Activated naive CD8-positive, alpha-beta T cell treated with anti-CD3 and anti-CD28 coated beads, Interleukin-2, amount 50 U/mL, for 24 hours (primary cell): ENCODE measurements around the gene UBIAD1.
"Not testable (repeated sequence)": the region's sequence is repeated elsewhere in the genome, so short reads cannot be mapped to it uniquely, and the experiment has no call there.

Experiments used
- ATAC-seq: fragments of 150-1000 bp; cut with Tn5 transposase; one replicate; pipeline ENCODE4 v1.10.0; 2021
- DNase-seq: peaks from one replicate; pipeline ENCODE4 v3.0.0; 2021
- H3K27ac Mint-ChIP-seq: one replicate; pipeline ENCODE4 v1.8.0; 2021; ENCODE audit warnings: mild to moderate bottlenecking, mixed read lengths
- H3K27me3 Mint-ChIP-seq: one replicate; pipeline ENCODE4 v1.8.0; 2021; ENCODE audit warnings: mixed read lengths
- H3K36me3 Mint-ChIP-seq: one replicate; pipeline ENCODE4 v1.8.0; 2021; ENCODE audit warnings: low read depth, mixed read lengths
- H3K4me1 Mint-ChIP-seq: one replicate; pipeline ENCODE4 v1.8.0; 2021; ENCODE audit warnings: mixed read lengths
- H3K4me3 Mint-ChIP-seq: one replicate; pipeline ENCODE4 v1.8.0; 2021; ENCODE audit warnings: mild to moderate bottlenecking, moderate library complexity, mixed read lengths
- H3K9me3 Mint-ChIP-seq: one replicate; pipeline ENCODE4 v1.8.0; 2021; ENCODE audit warnings: mixed read lengths

The UBIAD1 gene

GRCh38 chr1:11289064-11289463, 16.1 kb downstream of the UBIAD1 start:
- H3K9me3 Mint-ChIP-seq, result no peaks in the 10 kb centered on the region
- no peaks in the 10 kb centered on the region for H3K27me3 Mint-ChIP-seq
- DNase-seq, result no peak
- no peak overlapping the region for H3K27ac Mint-ChIP-seq
- no peak overlapping the region for H3K4me3 Mint-ChIP-seq
- ATAC-seq, result no peak
- H3K36me3 Mint-ChIP-seq, result peaks cover 44% of the 10 kb centered on the region
- H3K4me1 Mint-ChIP-seq, result peaks cover 25% of the 10 kb centered on the region

- H3K9me3 Mint-ChIP-seq, result no peaks in the 10 kb centered on the region
- H3K27me3 Mint-ChIP-seq, result no peaks in the 10 kb centered on the region
- ATAC-seq (no peak), DNase-seq (no peak)
- H3K4me3 Mint-ChIP-seq, result no peak overlapping the region
- H3K36me3 Mint-ChIP-seq, result peaks cover 55% of the 10 kb centered on the region
- H3K27ac Mint-ChIP-seq, result no peak overlapping the region
- peaks cover 15% of the 10 kb centered on the region for H3K4me1 Mint-ChIP-seq
These were observed 18.1 kb downstream of the UBIAD1 start for GRCh38 chr1:11291049-11291448.

- H3K4me1 Mint-ChIP-seq, result peaks cover 17% of the 10 kb centered on the region
- H3K9me3 Mint-ChIP-seq, result no peaks in the 10 kb centered on the region
- no peak for DNase-seq
- peaks cover 42% of the 10 kb centered on the region for H3K36me3 Mint-ChIP-seq
- H3K4me3 Mint-ChIP-seq, result no peak overlapping the region
- no peak for ATAC-seq
- no peak overlapping the region for H3K27ac Mint-ChIP-seq
- H3K27me3 Mint-ChIP-seq, result no peaks in the 10 kb centered on the region
These were observed 20.9 kb downstream of the UBIAD1 start for GRCh38 chr1:11293856-11294255.

GRCh38 chr1:11294951-11295350, 22.0 kb downstream of the UBIAD1 start:
- Mint-ChIP-seq H3K27me3 (no peaks in the 10 kb centered on the region), H3K36me3 (peaks cover 38% of the 10 kb centered on the region), H3K4me3 (no peak overlapping the region), H3K27ac (no peak overlapping the region), H3K4me1 (peaks cover 16% of the 10 kb centered on the region), H3K9me3 (no peaks in the 10 kb centered on the region)
- no peak for DNase-seq
- ATAC-seq, result no peak

GRCh38 chr1:11295905-11296304, 22.9 kb downstream of the UBIAD1 start:
- Mint-ChIP-seq H3K4me1 (peaks cover 15% of the 10 kb centered on the region), H3K27me3 (no peaks in the 10 kb centered on the region), H3K4me3 (no peak overlapping the region), H3K36me3 (peaks cover 31% of the 10 kb centered on the region), H3K9me3 (no peaks in the 10 kb centered on the region), H3K27ac (no peak overlapping the region)
- no peak for DNase-seq
- ATAC-seq, result no peak

GRCh38 chr1:11297774-11298173, 24.8 kb downstream of the UBIAD1 start:
- H3K27ac Mint-ChIP-seq, H3K4me1 Mint-ChIP-seq, H3K4me3 Mint-ChIP-seq: not testable (repeated sequence)

GRCh38 chr1:11298390-11299224, 25.6 kb downstream of the UBIAD1 start:
- ATAC-seq (no peak), DNase-seq (no peak)
- Mint-ChIP-seq H3K27ac (no peak overlapping the region), H3K27me3 (no peaks in the 10 kb centered on the region), H3K9me3 (no peaks in the 10 kb centered on the region), H3K4me3 (no peak overlapping the region), H3K36me3 (peaks cover 18% of the 10 kb centered on the region), H3K4me1 (peaks cover 9% of the 10 kb centered on the region)

More at GRCh38 chr1:11297774-11298173, 24.8 kb downstream of the UBIAD1 start:
- not testable (repeated sequence) for H3K27me3 Mint-ChIP-seq, DNase-seq, H3K9me3 Mint-ChIP-seq, ATAC-seq
- H3K36me3 Mint-ChIP-seq, result peaks cover 20% of the 10 kb centered on the region

- ATAC-seq (no peak), DNase-seq (no peak)
- no peak overlapping the region for H3K27ac Mint-ChIP-seq
- peaks cover 9% of the 10 kb centered on the region for H3K4me1 Mint-ChIP-seq
- H3K36me3 Mint-ChIP-seq, result peaks cover 15% of the 10 kb centered on the region
- H3K9me3 Mint-ChIP-seq, result no peaks in the 10 kb centered on the region
- no peak overlapping the region for H3K4me3 Mint-ChIP-seq
- no peaks in the 10 kb centered on the region for H3K27me3 Mint-ChIP-seq
These were observed 26.2 kb downstream of the UBIAD1 start for GRCh38 chr1:11299225-11299574.

- H3K4me1 Mint-ChIP-seq, result peaks cover 2% of the 10 kb centered on the region
- no peaks in the 10 kb centered on the region for H3K9me3 Mint-ChIP-seq
- no peaks in the 10 kb centered on the region for H3K27me3 Mint-ChIP-seq
- H3K27ac Mint-ChIP-seq, result no peak overlapping the region
- H3K36me3 Mint-ChIP-seq, result no peaks in the 10 kb centered on the region
- DNase-seq (no peak), ATAC-seq (no peak)
- no peak overlapping the region for H3K4me3 Mint-ChIP-seq
These were observed 28.6 kb downstream of the UBIAD1 start for GRCh38 chr1:11301601-11302000.

- H3K27me3 Mint-ChIP-seq, result no peaks in the 10 kb centered on the region
- DNase-seq (no peak), ATAC-seq (no peak)
- H3K9me3 Mint-ChIP-seq, result no peaks in the 10 kb centered on the region
- no peak overlapping the region for H3K27ac Mint-ChIP-seq
- H3K4me3 Mint-ChIP-seq, result no peak overlapping the region
- H3K36me3 Mint-ChIP-seq, result no peaks in the 10 kb centered on the region
- H3K4me1 Mint-ChIP-seq, result no peaks in the 10 kb centered on the region
These were observed 29.4 kb downstream of the UBIAD1 start for GRCh38 chr1:11302366-11302765.

- H3K4me3 Mint-ChIP-seq, H3K27me3 Mint-ChIP-seq, ATAC-seq, DNase-seq, H3K36me3 Mint-ChIP-seq, H3K9me3 Mint-ChIP-seq, H3K27ac Mint-ChIP-seq, H3K4me1 Mint-ChIP-seq: not testable (repeated sequence)
These were observed 32.5 kb downstream of the UBIAD1 start for GRCh38 chr1:11305516-11305915.

GRCh38 chr1:11307852-11308251, 34.9 kb downstream of the UBIAD1 start:
- no peak overlapping the region for H3K27ac Mint-ChIP-seq

GRCh38 chr1:11308699-11309224, 35.8 kb downstream of the UBIAD1 start:
- Mint-ChIP-seq H3K4me1 (peaks cover 3% of the 10 kb centered on the region), H3K4me3 (no peak overlapping the region), H3K36me3 (no peaks in the 10 kb centered on the region), H3K9me3 (no peaks in the 10 kb centered on the region), H3K27me3 (no peaks in the 10 kb centered on the region), H3K27ac (no peak overlapping the region)
- no peak for ATAC-seq
- DNase-seq, result no peak

More at GRCh38 chr1:11307852-11308251, 34.9 kb downstream of the UBIAD1 start:
- DNase-seq (no peak), ATAC-seq (no peak)
- Mint-ChIP-seq H3K27me3 (no peaks in the 10 kb centered on the region), H3K9me3 (no peaks in the 10 kb centered on the region), H3K36me3 (no peaks in the 10 kb centered on the region), H3K4me1 (peaks cover 3% of the 10 kb centered on the region), H3K4me3 (no peak overlapping the region)

- peaks cover 3% of the 10 kb centered on the region for H3K4me1 Mint-ChIP-seq
- no peak for DNase-seq
- no peaks in the 10 kb centered on the region for H3K36me3 Mint-ChIP-seq
- no peak for ATAC-seq
- no peaks in the 10 kb centered on the region for H3K9me3 Mint-ChIP-seq
- H3K4me3 Mint-ChIP-seq, result no peak overlapping the region
- H3K27ac Mint-ChIP-seq, result no peak overlapping the region
- H3K27me3 Mint-ChIP-seq, result no peaks in the 10 kb centered on the region
These were observed 36.4 kb downstream of the UBIAD1 start for GRCh38 chr1:11309385-11309784.
